HL-60 (cell line): ENCODE results near the gene GRID1.

Experiments used
- POLR2AphosphoS5 ChIP-seq: IDR thresholded peaks from 2 replicates; pipeline ENCODE4 v1.6.1; 2012; ENCODE audit warnings: low read depth
- SPI1 ChIP-seq: IDR thresholded peaks from 2 replicates; pipeline ENCODE4 v1.6.1; 2012; ENCODE audit warnings: low read depth, mild to moderate bottlenecking, borderline replicate concordance
- TF ChIP-seq, protein P1 (sequence below): IDR thresholded peaks from one replicate; pipeline ENCODE4 v1.5.1; 2011; ENCODE audit warnings: low read length, control low read depth, inconsistent platforms; ENCODE audit not compliant: insufficient read depth

DNA sequence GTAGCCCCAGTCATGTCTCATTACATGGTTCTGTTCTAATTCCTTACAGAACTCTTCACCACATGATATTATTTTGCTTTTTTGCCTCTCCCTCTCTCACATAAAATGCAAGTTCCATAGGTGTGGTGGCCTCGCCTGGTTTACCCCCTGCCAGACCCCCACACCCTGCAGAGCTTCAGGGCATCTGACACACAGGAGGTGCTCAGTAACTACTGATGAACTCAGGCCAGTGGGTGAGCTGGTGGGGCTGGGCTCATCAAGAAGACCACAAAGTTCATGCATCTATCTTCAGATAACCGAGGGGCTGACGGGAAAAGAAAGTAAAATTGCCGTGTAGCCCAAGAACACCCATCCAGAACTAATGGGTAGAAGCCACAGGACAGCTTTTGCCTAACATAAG lies 253.1 kb downstream of the GRID1 start:
- TF ChIP-seq, protein P1, sequence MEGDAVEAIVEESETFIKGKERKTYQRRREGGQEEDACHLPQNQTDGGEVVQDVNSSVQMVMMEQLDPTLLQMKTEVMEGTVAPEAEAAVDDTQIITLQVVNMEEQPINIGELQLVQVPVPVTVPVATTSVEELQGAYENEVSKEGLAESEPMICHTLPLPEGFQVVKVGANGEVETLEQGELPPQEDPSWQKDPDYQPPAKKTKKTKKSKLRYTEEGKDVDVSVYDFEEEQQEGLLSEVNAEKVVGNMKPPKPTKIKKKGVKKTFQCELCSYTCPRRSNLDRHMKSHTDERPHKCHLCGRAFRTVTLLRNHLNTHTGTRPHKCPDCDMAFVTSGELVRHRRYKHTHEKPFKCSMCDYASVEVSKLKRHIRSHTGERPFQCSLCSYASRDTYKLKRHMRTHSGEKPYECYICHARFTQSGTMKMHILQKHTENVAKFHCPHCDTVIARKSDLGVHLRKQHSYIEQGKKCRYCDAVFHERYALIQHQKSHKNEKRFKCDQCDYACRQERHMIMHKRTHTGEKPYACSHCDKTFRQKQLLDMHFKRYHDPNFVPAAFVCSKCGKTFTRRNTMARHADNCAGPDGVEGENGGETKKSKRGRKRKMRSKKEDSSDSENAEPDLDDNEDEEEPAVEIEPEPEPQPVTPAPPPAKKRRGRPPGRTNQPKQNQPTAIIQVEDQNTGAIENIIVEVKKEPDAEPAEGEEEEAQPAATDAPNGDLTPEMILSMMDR = no peak
- TF ChIP-seq SPI1 (no peak), POLR2AphosphoS5 (no peak)
